Central memory CD4-positive, alpha-beta T cell (primary cell): ENCODE data around the gene NPLOC4.

ENCODE experiments used
- DNase-seq: peaks from one replicate; pipeline ENCODE4 v3.0.0; 2022
- total RNA-seq, 3 experiments: gene quantifications; one replicate each; lab custom pipeline; 2026; lab: John Stamatoyannopoulos, UW

The NPLOC4 gene
- total RNA-seq, result 112 to 278 (median 143) reads per million in 3 experiments

GRCh38 chr17:81636505-81637288 is at the start of gene NPLOC4, which contains the start of gene TSPAN10:
Gene NPLOC4 (minus strand): TSS chr17:81637112. CDS start chr17:81636930, 182 bp downstream.
Gene TSPAN10 (plus strand): TSS chr17:81637196. CDS start chr17:81642413, 5,217 bp downstream.
- DNase-seq, result peak; percentile 70

- DNase-seq, result no peak
Observed at GRCh38 chr17:81686614-81687013, 49.7 kb upstream of the NPLOC4 start.

- no peak for DNase-seq
Observed at GRCh38 chr17:81685108-81685507, 48.2 kb upstream of the NPLOC4 start.

- DNase-seq, result no peak
Observed at GRCh38 chr17:81684442-81684911, 47.6 kb upstream of the NPLOC4 start.

GRCh38 chr17:81683584-81684441 is 46.9 kb upstream of the NPLOC4 start, which contains the start of the genes ARL16 and HGS:
Gene ARL16 (minus strand): TSS chr17:81683797. CDS start chr17:81683753, 44 bp downstream.
Gene HGS (plus strand): TSS chr17:81684011. CDS start chr17:81684067, 56 bp downstream.
- DNase-seq, result peak; percentile 98

DNA sequence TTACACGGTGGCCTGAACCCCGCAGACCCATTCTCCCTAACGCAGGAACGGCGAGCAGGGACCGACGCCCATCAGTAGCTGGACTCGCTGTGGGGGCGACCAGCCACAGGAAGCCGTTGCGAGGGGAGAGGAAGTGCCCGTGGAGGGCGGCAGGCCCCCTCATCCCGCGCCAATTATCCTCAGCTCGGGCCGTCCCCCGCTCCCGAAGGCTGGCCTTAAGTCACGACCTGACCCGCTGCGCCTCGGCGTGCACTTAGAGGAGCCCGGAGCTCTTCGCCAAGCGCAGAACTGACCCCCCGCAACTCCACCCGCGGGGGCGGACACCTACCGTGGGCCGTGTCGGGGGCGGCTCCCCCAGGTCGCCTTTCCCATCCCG is 46.3 kb upstream of the NPLOC4 start:
- no peak for DNase-seq

DNA sequence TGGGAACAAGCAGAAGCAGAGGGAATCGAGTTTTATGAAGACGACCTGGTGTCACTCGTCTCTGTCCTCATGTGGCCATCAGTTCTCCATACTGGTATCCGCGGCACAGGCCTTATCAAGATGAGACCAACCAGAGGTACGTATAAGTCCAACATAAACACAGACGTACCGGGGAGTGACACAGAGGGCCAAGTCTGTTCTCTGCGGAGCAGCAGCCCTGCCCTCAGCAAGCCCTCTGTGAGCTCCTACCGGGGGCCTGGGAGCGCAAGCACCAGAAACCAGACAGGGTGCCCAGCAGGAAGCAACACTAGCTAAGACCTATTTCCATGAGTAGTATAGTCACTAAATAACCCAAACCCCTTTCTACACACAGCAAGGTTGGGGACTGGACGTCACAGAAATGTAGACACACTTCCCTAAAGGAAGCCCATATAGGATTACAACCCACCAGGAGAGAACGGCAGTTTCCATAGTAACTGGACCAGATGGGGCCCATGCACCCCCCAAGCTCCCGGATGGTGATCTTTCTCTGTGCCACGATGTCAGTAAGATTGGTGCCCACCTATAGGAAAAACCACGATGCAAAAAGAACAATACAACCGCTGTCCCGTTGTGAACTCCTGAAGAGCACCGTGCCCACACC is 45.8 kb upstream of the NPLOC4 start:
- no peak for DNase-seq

GRCh38 chr17:81681672-81682071 is 44.8 kb upstream of the NPLOC4 start:
- DNase-seq, result no peak

- DNase-seq, result no peak
Observed at GRCh38 chr17:81680150-81680549, 43.2 kb upstream of the NPLOC4 start.

DNA sequence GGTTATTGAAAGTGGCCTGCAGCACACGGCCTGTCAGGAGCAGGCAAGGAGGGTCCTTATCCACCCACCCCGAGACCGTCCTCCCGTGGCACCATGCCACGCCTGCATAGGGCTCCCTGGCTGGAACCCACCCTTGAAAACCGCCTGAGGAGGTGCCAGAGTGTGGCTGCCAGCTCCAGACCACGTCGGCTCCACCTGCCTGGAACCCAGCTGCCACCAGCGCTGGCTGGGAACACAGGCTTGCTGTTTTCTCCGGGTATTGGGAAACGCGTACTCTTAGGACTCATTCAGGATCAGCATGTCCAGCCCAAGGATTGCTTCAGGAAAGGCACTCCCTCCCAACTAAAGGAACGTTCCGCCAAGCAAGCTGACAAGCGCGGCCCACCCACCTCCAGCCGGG is 40.0 kb upstream of the NPLOC4 start:
- no peak for DNase-seq

GRCh38 chr17:81675515-81676221 is 38.8 kb upstream of the NPLOC4 start:
- DNase-seq, result peak; percentile 18

DNA sequence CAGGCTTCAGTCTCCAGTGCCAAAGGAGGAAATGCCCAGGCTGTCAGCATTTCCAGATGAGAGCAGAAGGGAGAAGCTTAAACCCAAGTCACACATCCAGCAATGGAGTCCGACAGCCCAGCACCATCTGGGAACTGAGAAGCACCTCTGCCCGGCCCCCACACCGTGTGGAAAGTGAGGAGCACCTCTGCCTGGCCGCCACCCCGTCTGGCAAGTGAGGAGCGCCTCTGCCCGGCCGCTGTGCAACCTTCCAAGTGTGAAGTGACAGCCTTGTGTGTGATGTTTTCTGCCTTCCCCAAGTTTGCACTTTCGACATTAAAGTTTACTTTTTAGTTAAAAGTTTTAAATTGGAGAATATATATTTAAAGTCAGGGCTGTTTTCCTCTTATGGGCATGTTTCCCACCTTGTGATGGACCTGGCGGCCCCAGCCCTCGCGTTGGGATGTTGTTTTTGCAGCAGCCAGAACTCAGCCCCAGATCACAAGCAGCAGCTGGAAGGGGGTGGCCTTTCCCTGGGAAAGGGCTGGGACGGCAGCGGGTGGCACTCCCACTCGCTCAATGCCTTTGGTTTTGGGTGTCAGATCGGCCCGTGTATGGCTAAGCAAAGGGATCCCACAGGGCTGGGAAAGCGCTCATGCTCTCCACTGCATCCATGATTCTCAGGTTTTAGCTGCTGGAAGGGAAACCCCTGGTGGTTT is 36.8 kb upstream of the NPLOC4 start:
- no peak for DNase-seq

DNA sequence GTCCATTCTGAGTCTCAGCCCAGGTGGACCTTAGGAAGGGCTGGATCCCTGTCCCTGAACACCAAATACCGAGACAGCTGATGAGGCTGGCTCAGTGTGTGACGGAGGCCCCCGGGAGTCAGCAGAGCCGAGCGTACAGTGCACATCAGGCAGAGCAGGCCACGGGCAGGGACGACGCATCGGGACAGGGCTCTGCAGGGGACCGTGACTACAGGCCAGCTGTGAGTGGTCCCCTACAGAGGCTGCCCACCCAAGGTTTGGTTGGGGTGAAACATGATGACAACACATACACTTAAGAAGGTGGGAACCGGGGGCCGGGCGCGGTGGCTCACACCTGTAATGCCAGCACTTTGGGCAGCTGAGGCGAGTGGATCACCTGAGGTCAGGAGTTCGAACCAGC is 36.0 kb upstream of the NPLOC4 start:
- DNase-seq, result no peak

- DNase-seq, result no peak
Observed at GRCh38 chr17:81672504-81672903, 35.6 kb upstream of the NPLOC4 start.

DNA sequence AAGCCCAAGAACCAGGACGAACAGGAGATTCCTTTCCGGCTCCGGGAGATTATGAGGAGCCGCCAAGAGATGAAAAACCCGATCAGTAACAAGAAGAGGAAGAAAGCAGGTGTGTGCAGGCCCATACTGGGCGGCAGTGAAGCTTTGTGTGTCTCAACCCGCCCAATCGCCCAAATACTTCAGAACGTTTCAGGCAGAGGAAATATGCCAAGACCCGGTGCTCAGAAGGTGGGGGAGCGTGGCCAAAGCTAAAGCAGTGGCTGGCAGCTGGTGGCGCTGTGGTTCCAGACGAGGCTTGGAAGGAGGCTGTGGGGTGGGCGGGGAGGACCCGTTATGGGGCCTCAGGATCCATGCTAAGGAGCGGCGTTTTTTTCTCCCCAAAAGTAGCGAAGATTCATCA is 30.8 kb upstream of the NPLOC4 start:
- DNase-seq, result no peak

GRCh38 chr17:81666342-81667191 is 29.7 kb upstream of the NPLOC4 start, which contains the start of the genes CCDC137 and OXLD1:
Gene CCDC137 (plus strand): TSS chr17:81666737. CDS start chr17:81666767, 30 bp downstream.
Gene OXLD1 (minus strand): TSS chr17:81666605. CDS start chr17:81666577, 28 bp downstream.
- DNase-seq, result peak; percentile 88

DNA sequence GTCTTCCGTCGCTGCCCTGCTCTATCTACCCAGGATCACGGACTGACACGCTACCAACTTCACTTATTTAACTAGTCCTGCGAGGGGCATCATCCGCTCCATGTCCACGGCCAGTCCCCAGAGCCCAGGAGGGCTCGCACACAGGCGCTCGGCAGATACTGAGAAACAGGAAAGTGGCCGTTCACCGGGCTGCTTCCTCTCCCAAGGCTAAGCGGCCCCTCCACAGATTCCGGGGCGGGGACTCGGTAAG is 29.1 kb upstream of the NPLOC4 start:
- no peak for DNase-seq

DNA sequence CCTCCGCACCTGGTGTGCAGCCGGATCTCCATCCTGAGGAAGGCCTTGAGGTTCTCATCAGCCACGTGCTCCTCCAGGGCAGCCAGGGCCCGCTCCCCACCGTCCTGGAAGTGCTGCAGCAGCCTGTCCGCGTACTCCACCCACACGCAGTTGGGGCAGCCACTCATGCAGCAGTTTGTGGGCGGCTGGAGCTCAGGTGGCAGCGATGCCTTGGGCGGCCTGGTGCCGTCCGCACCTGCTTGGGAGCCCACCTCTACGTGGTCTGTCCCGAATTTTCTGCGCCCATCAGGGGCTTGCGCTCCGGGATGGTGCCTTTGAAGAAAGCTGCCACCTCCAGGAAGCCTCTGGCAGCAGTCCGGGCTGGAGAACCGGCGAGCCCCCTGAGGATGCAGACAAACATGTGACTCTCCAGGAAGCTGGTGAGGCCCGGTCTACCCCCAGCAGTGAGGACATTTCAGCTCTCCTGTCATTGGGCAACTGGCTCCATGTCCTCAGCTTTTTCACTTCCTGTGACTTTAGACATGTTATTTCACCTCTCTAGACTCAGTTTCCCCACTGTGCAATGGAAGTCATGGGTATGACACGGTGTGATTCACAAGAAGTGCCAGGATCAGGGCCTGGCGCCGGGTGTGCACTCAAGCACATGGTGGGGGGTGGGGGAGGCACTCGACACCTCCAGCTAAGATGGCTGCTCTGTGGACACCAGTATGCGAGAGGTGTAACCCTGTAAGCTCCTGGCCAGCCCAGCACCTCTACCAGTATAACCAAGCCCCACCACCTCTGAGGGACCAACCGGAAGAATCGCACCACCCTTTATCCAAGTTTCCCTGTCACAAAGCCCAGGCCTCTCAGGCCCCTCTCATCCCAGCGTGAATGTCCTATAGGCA is 28.5 kb upstream of the NPLOC4 start:
- peak; percentile 28 for DNase-seq

DNA sequence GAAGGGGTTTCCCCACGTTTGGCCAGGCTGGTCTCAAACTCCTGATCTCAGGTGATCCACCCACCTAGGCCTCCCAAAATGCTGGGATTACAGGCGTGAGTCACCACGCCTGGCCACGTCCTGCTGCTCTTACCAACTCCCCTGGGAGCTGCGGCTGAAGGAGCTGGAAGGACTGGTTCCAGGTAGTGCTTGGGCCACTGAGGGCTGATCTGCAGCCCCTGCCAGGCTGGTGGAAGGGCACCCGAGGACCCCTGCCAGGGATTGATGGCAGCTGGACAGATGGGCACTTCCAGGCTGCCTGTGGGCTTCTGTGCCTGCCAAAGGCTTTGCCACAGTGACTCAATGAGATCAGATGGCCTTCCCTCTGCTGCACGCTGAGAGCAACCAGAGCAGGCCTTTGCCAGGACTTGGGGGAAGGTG is 27.1 kb upstream of the NPLOC4 start:
- no peak for DNase-seq

- DNase-seq, result no peak
Observed at GRCh38 chr17:81662002-81662401, 25.1 kb upstream of the NPLOC4 start.
